Tibial nerve (tissue), 4 donors: ENCODE results near the gene CLOCK. TPM values are rescaled to one million over a fixed set of nuclear protein-coding genes. Genes with fewer than 3 reads are reported as not detected.

Experiments
- DNase-seq, 2 donors: peaks; one replicate each; pipeline ENCODE4 v3.0.0-alpha.2; 2019; ENCODE audit warnings: low spot score in 2 of 2
- H3K27ac ChIP-seq, 4 donors: fragments of 200-600 bp; sonication (generic) in 3 of 4; one replicate each; pipeline ENCODE4 v1.5.1; 2017 to 2019; ENCODE audit warnings: mild to moderate bottlenecking in 1 of 4
- H3K27me3 ChIP-seq, 2 donors: fragments of 200-600 bp; sonication (generic) in 1 of 2; one replicate each; pipeline versions ENCODE4 v1.5.1 to v1.6.0; 2017 to 2019
- H3K36me3 ChIP-seq, 3 donors: fragments of 200-600 bp; sonication (generic); one replicate each; pipeline ENCODE4 v1.5.1; 2018 to 2019
- H3K4me1 ChIP-seq, 4 donors: fragments of 200-600 bp; sonication (generic) in 3 of 4; one replicate each; pipeline ENCODE4 v1.5.1; 2017 to 2019
- H3K4me3 ChIP-seq, 4 donors: fragments of 200-600 bp; sonication (generic) in 3 of 4; one replicate each; pipeline ENCODE4 v1.5.1; 2017 to 2019; ENCODE audit warnings: mild to moderate bottlenecking in 1 of 4, moderate library complexity in 1 of 4
- H3K9me3 ChIP-seq, 4 donors: fragments of 200-600 bp; sonication (generic) in 3 of 4; one replicate each; pipeline ENCODE4 v1.5.1; 2017 to 2019
- EP300 ChIP-seq, 2 donors: sonication (generic); formaldehyde crosslinking; IDR thresholded peaks; one replicate each; pipeline ENCODE4 v1.6.1; 2017; ENCODE audit warnings: antibody characterized with exemption in 2 of 2, mild to moderate bottlenecking in 1 of 2
- POLR2A ChIP-seq, 2 donors: fragments of 450-650 bp; IDR thresholded peaks; one replicate each; pipeline ENCODE4 v1.6.1; 2017; ENCODE audit warnings: antibody characterized with exemption in 2 of 2, mild to moderate bottlenecking in 2 of 2, moderate library complexity in 2 of 2
- WGBS, 2 donors: methylation state at CpG; one replicate each; pipeline ENCODE4 v1.1.5; 2018; 5-methylcytosine and 5-hydroxymethylcytosine counted together
- total RNA-seq, 4 donors: library from RNA; depleted of rRNA; stranded (reverse); fragments of >200 nt; gene quantifications; one replicate each; pipeline ENCODE4 v1.1.0, GENCODE V29; 2016
- TF ChIP-seq, protein P1 (sequence below), 5 experiments: fragments of 200-600 bp in 3 of 5; fragments of 450-650 bp in 2 of 5; sonication (generic) in 3 of 5; IDR thresholded peaks; one replicate each; pipeline ENCODE4 v1.5.1; 2016 to 2019; ENCODE audit warnings: antibody characterized with exemption in 5 of 5, mild to moderate bottlenecking in 3 of 5, moderate library complexity in 2 of 5

The CLOCK gene
- total RNA-seq, 4 donors from 2014 or later: 17.8 to 48.0 (median 27.6) TPM

- DNase-seq: peak; percentile 79 to 80
- Histone ChIP-seq H3K36me3 (no peaks in the 10 kb centered on the region), H3K4me1 (peaks cover 0 to 39% (median 24%) of the 10 kb centered on the region in 4 donors), H3K27me3 (no peaks in the 10 kb centered on the region), H3K27ac (peak within 1 kb of the TSS; percentile 92 to 100 (median 99)), H3K4me3 (peak within 1 kb of the TSS; percentile 81 to 99 (median 92)), H3K9me3 (no peaks in the 10 kb centered on the region)
- WGBS, 2 donors: 1% methylated on average over 41 to 76 of the region's 95 CpGs
- peak; percentile 87 to 93 for TF ChIP-seq POLR2A (IDR thresholded peaks at IDR 0.05)
- TF ChIP-seq, protein P1, sequence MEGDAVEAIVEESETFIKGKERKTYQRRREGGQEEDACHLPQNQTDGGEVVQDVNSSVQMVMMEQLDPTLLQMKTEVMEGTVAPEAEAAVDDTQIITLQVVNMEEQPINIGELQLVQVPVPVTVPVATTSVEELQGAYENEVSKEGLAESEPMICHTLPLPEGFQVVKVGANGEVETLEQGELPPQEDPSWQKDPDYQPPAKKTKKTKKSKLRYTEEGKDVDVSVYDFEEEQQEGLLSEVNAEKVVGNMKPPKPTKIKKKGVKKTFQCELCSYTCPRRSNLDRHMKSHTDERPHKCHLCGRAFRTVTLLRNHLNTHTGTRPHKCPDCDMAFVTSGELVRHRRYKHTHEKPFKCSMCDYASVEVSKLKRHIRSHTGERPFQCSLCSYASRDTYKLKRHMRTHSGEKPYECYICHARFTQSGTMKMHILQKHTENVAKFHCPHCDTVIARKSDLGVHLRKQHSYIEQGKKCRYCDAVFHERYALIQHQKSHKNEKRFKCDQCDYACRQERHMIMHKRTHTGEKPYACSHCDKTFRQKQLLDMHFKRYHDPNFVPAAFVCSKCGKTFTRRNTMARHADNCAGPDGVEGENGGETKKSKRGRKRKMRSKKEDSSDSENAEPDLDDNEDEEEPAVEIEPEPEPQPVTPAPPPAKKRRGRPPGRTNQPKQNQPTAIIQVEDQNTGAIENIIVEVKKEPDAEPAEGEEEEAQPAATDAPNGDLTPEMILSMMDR (IDR thresholded peaks at IDR 0.05): peak in 2 of 5 experiments; percentile 16 to 25
- TF ChIP-seq EP300 (IDR thresholded peaks at IDR 0.05): peak; percentile 13 to 88
Observed at GRCh38 chr4:55395529-55396307, 151.0 kb downstream of the CLOCK start, which contains the start of gene TMEM165. Gene TMEM165 (plus strand): TSS chr4:55395957. CDS start chr4:55396190, 233 bp downstream.

GRCh38 chr4:55395218-55395528 lies 151.5 kb downstream of the CLOCK start:
- TF ChIP-seq, protein P1 (IDR thresholded peaks at IDR 0.05): peak in 1 of 5 experiments; percentile 13
- TF ChIP-seq POLR2A (IDR thresholded peaks at IDR 0.05) (no peak), EP300 (IDR thresholded peaks at IDR 0.05) (no peak)
- Histone ChIP-seq H3K27ac (peak overlapping the region; percentile 92 to 100 (median 99)), H3K4me1 (peaks cover 0 to 35% (median 24%) of the 10 kb centered on the region in 4 donors), H3K9me3 (no peaks in the 10 kb centered on the region), H3K4me3 (peak overlapping the region; percentile 81 to 99 (median 92)), H3K27me3 (no peaks in the 10 kb centered on the region), H3K36me3 (no peaks in the 10 kb centered on the region)
- 0 to 2% methylated on average over 4 of the region's 4 CpGs for WGBS, 2 donors
- no peak for DNase-seq

GRCh38 chr4:55393461-55394320 lies 153.0 kb downstream of the CLOCK start:
- WGBS, 2 donors: 85 to 86% methylated on average over 4 of the region's 4 CpGs
- TF ChIP-seq EP300 (IDR thresholded peaks at IDR 0.05): no peak
- TF ChIP-seq, protein P1 (IDR thresholded peaks at IDR 0.05): no peak
- no peak for TF ChIP-seq POLR2A (IDR thresholded peaks at IDR 0.05)

GRCh38 chr4:55386840-55387239 lies 159.9 kb downstream of the CLOCK start:
- Histone ChIP-seq H3K9me3 (no peaks in the 10 kb centered on the region), H3K4me1 (no peaks in the 10 kb centered on the region), H3K4me3 (no peak overlapping the region), H3K27ac (no peak overlapping the region), H3K27me3 (no peaks in the 10 kb centered on the region), H3K36me3 (no peaks in the 10 kb centered on the region)
- no peak for DNase-seq
- 91 to 96% methylated on average over 2 of the region's 2 CpGs for WGBS, 2 donors
- TF ChIP-seq EP300 (IDR thresholded peaks at IDR 0.05) (no peak), POLR2A (IDR thresholded peaks at IDR 0.05) (no peak)
- TF ChIP-seq, protein P1 (IDR thresholded peaks at IDR 0.05): no peak

More at GRCh38 chr4:55393461-55394320, 153.0 kb downstream of the CLOCK start:
- H3K27ac ChIP-seq: peak overlapping the region in 1 of 4 donors; percentile 44
- no peak overlapping the region for H3K4me3 ChIP-seq
- no peaks in the 10 kb centered on the region for H3K9me3 ChIP-seq
- H3K27me3 ChIP-seq: no peaks in the 10 kb centered on the region
- DNase-seq: no peak
- peaks cover 0 to 23% (median 13%) of the 10 kb centered on the region in 4 donors for H3K4me1 ChIP-seq
- no peaks in the 10 kb centered on the region for H3K36me3 ChIP-seq
